Measurements from ENCODE around the gene TCFL5.

- TF ChIP-seq REST (IDR thresholded peaks at IDR 0.05; ENCODE audit: insufficient read depth in 1 of 2, low read depth in 2 of 2, low read length in 2 of 2), result no peak
- no peak for TF ChIP-seq POLR2AphosphoS5 (IDR thresholded peaks at IDR 0.05; ENCODE audit: low read depth, low read length)
- no peak for TF ChIP-seq FOXP2 (optimal IDR thresholded peaks at IDR 0.05; ENCODE audit: borderline replicate concordance, extremely low read depth, extremely low read length, insufficient read depth)
Observed at GRCh38 chr20:62820962-62821725, 40.5 kb downstream of the TCFL5 start.

Measured in PFSK-1 (cell line).